OCI-LY3 (cell line): Measurements from ENCODE around the gene MPDU1.
A peak's percentile ranks its signal among the peaks of the same experiment; 100 is the strongest.

Experiments
- H2AFZ ChIP-seq: fragments of 200-600, 300-600 bp; shearing (Covaris generic); 2 replicates; pipeline ENCODE4 v1.6.0; 2014; ENCODE audit warnings: antibody characterized with exemption, low read depth, low read length
- H3K27ac ChIP-seq: fragments of 200-600, 300-600 bp; sonication (generic); 2 replicates; pipeline ENCODE4 v1.5.1; 2014; ENCODE audit warnings: mild to moderate bottlenecking, low read length, moderate library complexity, mixed read lengths
- H3K27me3 ChIP-seq: fragments of 200-600, 300-600 bp; sonication (generic); 2 replicates; pipeline ENCODE4 v1.6.1; 2014; ENCODE audit warnings: low read depth, low read length, mixed read lengths
- H3K36me3 ChIP-seq: fragments of 200-600, 300-600 bp; sonication (generic); replicated peaks from 2 replicates; pipeline ENCODE3; 2014; ENCODE audit warnings: low read depth, low read length, mixed read lengths
- H3K4me1 ChIP-seq: fragments of 300-600, 200-600 bp; sonication (generic); 2 replicates; pipeline ENCODE4 v1.6.1; 2014; ENCODE audit warnings: low read length, mixed read lengths
- H3K4me2 ChIP-seq: fragments of 200-600, 300-600 bp; sonication (generic); 2 replicates; pipeline ENCODE4 v1.6.1; 2014; ENCODE audit warnings: low read length, mixed read lengths
- H3K4me3 ChIP-seq: fragments of 300-600, 200-600 bp; sonication (generic); 2 replicates; pipeline ENCODE4 v1.5.1; 2014; ENCODE audit warnings: antibody characterized with exemption, mild to moderate bottlenecking, low read length, moderate library complexity
- H3K79me2 ChIP-seq: fragments of 300-600, 200-600 bp; shearing (Covaris generic); 2 replicates; pipeline ENCODE4 v1.6.1; 2014; ENCODE audit warnings: mild to moderate bottlenecking, low read length, mixed read lengths
- H3K9ac ChIP-seq: fragments of 300-600, 200-600 bp; shearing (Covaris generic); 2 replicates; pipeline ENCODE4 v1.6.0; 2014; ENCODE audit warnings: mild to moderate bottlenecking, low read length, moderate library complexity
- H3K9me3 ChIP-seq: fragments of 200-600, 300-600 bp; shearing (Covaris generic); 2 replicates; pipeline ENCODE4 v1.6.1; 2014; ENCODE audit warnings: low read length, mixed read lengths; ENCODE audit not compliant: insufficient read depth
- H4K20me1 ChIP-seq: fragments of 200-600, 300-600 bp; sonication (generic); 2 replicates; pipeline ENCODE4 v1.6.1; 2016; ENCODE audit warnings: low read length, mixed read lengths; ENCODE audit not compliant: insufficient read depth
- EZH2phosphoT487 ChIP-seq: fragments of 200-600 bp; shearing (Covaris generic); IDR thresholded peaks from 2 replicates; pipeline ENCODE4 v1.6.1; 2018; ENCODE audit warnings: antibody characterized with exemption, mixed run types, low read depth
- TF ChIP-seq, protein P1 (sequence below): fragments of 200-600, 300-600 bp; sonication (generic); IDR thresholded peaks from 2 replicates; pipeline ENCODE4 v1.5.1; 2014; ENCODE audit warnings: antibody characterized with exemption, low read length, low read depth

Gene MPDU1

DNA sequence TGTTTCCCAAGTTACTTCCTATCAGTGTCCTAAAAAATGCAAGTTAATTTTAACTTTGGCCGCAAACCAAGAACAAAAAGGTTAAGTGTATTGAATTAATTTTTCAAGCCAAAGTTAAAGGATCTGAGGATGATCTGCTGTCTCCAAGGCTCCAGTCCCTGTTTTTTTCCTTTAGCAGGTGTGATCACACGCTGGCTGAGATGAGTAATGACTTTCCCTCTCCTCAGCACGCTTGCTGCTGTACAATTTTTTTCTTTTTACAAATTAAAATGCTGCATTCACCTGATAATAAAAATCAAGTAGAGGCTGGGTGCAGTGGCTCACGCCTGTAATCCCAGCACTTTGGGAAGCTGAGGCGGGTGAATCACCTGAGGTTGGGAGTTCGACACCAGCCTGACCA, 38.7 kb upstream of the MPDU1 start:
- peaks cover 12% of the 10 kb centered on the region for H3K4me1 ChIP-seq
- no peaks in the 10 kb centered on the region for H3K36me3 ChIP-seq
- no peak overlapping the region for H3K9ac ChIP-seq
- no peak overlapping the region for H3K4me3 ChIP-seq
- no peaks in the 10 kb centered on the region for H3K9me3 ChIP-seq
- no peak overlapping the region for H3K4me2 ChIP-seq
- peaks cover 8% of the 10 kb centered on the region; the same call in 1 of the 2 replicates for H3K27me3 ChIP-seq
- H4K20me1 ChIP-seq = no peaks in the 10 kb centered on the region
- no peak overlapping the region for H3K27ac ChIP-seq
- no peak overlapping the region for H2AFZ ChIP-seq
- TF ChIP-seq EZH2phosphoT487 = no peak
- TF ChIP-seq, protein P1, sequence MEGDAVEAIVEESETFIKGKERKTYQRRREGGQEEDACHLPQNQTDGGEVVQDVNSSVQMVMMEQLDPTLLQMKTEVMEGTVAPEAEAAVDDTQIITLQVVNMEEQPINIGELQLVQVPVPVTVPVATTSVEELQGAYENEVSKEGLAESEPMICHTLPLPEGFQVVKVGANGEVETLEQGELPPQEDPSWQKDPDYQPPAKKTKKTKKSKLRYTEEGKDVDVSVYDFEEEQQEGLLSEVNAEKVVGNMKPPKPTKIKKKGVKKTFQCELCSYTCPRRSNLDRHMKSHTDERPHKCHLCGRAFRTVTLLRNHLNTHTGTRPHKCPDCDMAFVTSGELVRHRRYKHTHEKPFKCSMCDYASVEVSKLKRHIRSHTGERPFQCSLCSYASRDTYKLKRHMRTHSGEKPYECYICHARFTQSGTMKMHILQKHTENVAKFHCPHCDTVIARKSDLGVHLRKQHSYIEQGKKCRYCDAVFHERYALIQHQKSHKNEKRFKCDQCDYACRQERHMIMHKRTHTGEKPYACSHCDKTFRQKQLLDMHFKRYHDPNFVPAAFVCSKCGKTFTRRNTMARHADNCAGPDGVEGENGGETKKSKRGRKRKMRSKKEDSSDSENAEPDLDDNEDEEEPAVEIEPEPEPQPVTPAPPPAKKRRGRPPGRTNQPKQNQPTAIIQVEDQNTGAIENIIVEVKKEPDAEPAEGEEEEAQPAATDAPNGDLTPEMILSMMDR = no peak
- H3K79me2 ChIP-seq = no peaks in the 10 kb centered on the region

DNA sequence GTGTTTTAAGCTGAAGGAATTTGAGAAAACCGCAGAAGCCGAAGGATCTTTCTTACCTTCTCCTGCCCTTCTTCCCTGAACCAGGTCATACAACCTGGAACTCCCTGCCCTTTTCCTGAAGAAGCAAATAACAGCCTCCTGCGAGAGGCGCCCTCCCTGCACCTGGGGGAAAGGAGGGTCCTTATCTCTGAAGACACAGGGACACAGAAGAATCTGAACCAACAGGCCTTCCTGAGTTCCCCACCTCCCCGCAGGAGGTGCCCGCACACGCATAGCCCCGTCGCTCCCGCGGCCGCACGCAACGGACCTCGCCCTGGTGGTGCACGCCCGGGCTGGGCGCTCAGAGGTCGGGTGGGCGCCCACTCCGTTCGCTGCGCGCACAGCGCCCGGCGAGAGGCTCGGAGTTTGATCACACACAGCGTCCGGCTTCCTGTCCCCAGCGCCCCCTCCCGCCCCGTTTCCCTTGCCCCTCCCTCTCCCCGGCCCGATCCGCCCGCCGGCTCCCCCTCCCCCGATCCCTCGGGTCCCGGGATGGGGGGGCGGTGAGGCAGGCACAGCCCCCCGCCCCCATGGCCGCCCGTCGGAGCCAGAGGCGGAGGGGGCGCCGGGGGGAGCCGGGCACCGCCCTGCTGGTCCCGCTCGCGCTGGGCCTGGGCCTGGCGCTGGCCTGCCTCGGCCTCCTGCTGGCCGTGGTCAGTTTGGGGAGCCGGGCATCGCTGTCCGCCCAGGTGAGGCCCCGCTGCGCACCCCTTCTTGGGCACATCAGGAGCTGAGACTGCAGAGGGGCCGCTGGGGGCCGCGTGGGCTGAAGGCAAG, 34.9 kb upstream of the MPDU1 start, which contains the start of gene TNFSF12:
Gene TNFSF12, plus strand, starts transcription at position 474 of the 816 bp plus-strand sequence. Its CDS starts 96 bp downstream, at position 570.
- Histone ChIP-seq H3K27ac (no peak within 1 kb of the TSS), H2AFZ (peak within 1 kb of the TSS; percentile 61), H3K79me2 (no peaks in the 10 kb centered on the region), H3K4me3 (peak within 1 kb of the TSS; percentile 86), H4K20me1 (no peaks in the 10 kb centered on the region), H3K36me3 (no peaks in the 10 kb centered on the region), H3K9me3 (no peaks in the 10 kb centered on the region), H3K9ac (peak within 1 kb of the TSS; percentile 74), H3K4me1 (peaks cover 36% of the 10 kb centered on the region), H3K4me2 (peak within 1 kb of the TSS; percentile 63), H3K27me3 (peaks cover 3% of the 10 kb centered on the region; the same call in 1 of the 2 replicates)
- no peak for TF ChIP-seq EZH2phosphoT487
- TF ChIP-seq, protein P1 = no peak

DNA sequence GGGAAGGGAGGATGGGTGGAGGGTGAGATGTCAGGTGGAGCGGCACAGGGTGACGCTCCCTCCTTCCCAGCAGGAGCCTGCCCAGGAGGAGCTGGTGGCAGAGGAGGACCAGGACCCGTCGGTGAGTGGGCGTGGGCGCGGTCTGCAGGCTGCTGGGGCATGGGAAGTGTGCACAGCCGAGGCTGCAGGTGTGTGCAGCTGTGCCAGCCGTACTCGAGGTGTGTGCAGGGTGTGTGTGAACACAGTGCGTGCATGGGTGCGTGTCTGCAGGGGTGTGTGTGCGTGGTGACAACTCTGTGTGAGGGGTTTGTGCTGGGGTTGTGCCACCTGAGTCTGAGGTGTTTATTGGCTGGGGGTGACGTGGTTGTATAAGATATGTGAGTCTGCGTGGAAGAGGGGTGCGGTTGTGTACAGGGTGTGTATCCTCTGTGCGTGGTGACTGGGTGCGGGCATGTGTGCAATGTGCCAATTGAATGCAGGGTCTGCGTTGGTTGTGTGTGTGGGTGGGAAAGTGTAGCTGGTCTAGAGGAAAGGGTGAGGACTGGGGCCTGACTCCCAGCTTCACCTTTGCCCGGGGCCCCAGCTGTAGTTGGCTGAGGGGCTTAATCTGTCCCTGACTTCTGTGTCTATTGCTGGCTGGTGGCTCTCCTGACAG, 34.1 kb upstream of the MPDU1 start:
- H3K36me3 ChIP-seq = no peaks in the 10 kb centered on the region
- peaks cover 33% of the 10 kb centered on the region for H3K4me1 ChIP-seq
- H3K4me2 ChIP-seq = peak overlapping the region; percentile 63
- TF ChIP-seq EZH2phosphoT487 = no peak
- TF ChIP-seq, protein P1 = no peak
- peak overlapping the region; percentile 74 for H3K9ac ChIP-seq
- no peaks in the 10 kb centered on the region for H3K79me2 ChIP-seq
- H3K9me3 ChIP-seq = no peaks in the 10 kb centered on the region
- no peak overlapping the region for H3K27ac ChIP-seq
- H4K20me1 ChIP-seq = no peaks in the 10 kb centered on the region
- no peaks in the 10 kb centered on the region for H3K27me3 ChIP-seq
- peak overlapping the region; percentile 86 for H3K4me3 ChIP-seq
- H2AFZ ChIP-seq = no peak overlapping the region

DNA sequence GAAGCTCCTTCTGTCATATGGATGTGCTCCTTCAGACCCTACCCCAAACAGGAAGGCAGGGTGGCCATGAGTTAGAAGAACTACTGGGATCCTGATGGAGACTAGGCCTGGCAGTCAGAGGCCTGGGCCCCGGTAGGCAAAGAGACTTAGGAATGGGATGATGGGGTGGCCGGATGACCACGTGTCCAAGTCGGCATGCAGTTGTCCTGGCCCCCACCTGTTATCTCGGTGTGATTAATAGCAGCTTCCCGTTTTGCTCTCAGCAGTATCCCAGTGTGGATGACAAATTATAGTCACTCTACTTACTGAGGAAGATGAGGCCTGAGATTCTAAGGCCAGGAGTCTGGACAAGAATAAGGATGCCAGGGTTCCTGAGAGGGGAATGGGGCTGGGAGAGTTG, 33.3 kb upstream of the MPDU1 start:
- no peaks in the 10 kb centered on the region for H4K20me1 ChIP-seq
- TF ChIP-seq EZH2phosphoT487 = no peak
- TF ChIP-seq, protein P1 = no peak
- H3K27ac ChIP-seq = no peak overlapping the region
- no peaks in the 10 kb centered on the region for H3K9me3 ChIP-seq
- H2AFZ ChIP-seq = no peak overlapping the region
- no peaks in the 10 kb centered on the region for H3K27me3 ChIP-seq
- H3K36me3 ChIP-seq = no peaks in the 10 kb centered on the region
- H3K4me3 ChIP-seq = no peak overlapping the region
- H3K79me2 ChIP-seq = no peaks in the 10 kb centered on the region
- H3K9ac ChIP-seq = no peak overlapping the region
- H3K4me1 ChIP-seq = peaks cover 31% of the 10 kb centered on the region
- no peak overlapping the region for H3K4me2 ChIP-seq
